HepG2 (cell line): ENCODE measurements around the gene ZNF575. TPM values are rescaled to one million over a fixed set of nuclear protein-coding genes. Genes with fewer than 3 reads are reported as not detected.

Source experiments
- HDAC6 ChIP-seq: fragments of 200-600 bp; sonication (generic); IDR thresholded peaks from 2 replicates; pipeline ENCODE4 v1.7.0; 2017; ENCODE audit warnings: mild to moderate bottlenecking, antibody characterized with exemption, low read length, low read depth
- HES4 ChIP-seq: sonication (generic); formaldehyde crosslinking; IDR thresholded peaks from 2 replicates; pipeline ENCODE4 v1.9.0; 2021; ENCODE audit warnings: mild to moderate bottlenecking, missing genetic modification reagents, borderline replicate concordance
- HOXD1 ChIP-seq: sonication (generic); formaldehyde crosslinking; IDR thresholded peaks from 2 replicates; pipeline ENCODE4 v1.5.0; 2020; ENCODE audit warnings: missing genetic modification reagents
- MAFG ChIP-seq: sonication (generic); formaldehyde crosslinking; IDR thresholded peaks from 2 replicates; pipeline ENCODE4 v1.5.1; 2020; ENCODE audit warnings: mild to moderate bottlenecking, missing genetic modification reagents
- MYNN ChIP-seq: sonication (generic); formaldehyde crosslinking; IDR thresholded peaks from 2 replicates; pipeline ENCODE4 v1.4.0; 2020; ENCODE audit warnings: mild to moderate bottlenecking, low read depth, missing genetic modification reagents
- NBN ChIP-seq: fragments of 450-650 bp; conservative IDR thresholded peaks from 2 replicates; pipeline ENCODE4 v1.6.1; 2017
- NONO ChIP-seq, 2 experiments: fragments of 450-650 bp in 1 of 2; sonication (generic) in 1 of 2; formaldehyde crosslinking in 1 of 2; IDR thresholded peaks in 1 of 2; conservative IDR thresholded peaks in 1 of 2; 2 replicates each; pipeline versions ENCODE4 v1.6.1 to v1.8.0; 2017 to 2022; ENCODE audit warnings: mild to moderate bottlenecking in 1 of 2, missing genetic modification reagents in 1 of 2, moderate library complexity in 1 of 2
- POLR2AphosphoS2 ChIP-seq: IDR thresholded peaks from 2 replicates; pipeline ENCODE4 v1.6.1; 2011; ENCODE audit warnings: low read depth, low read length, improper control_type of control experiment
- PPARG ChIP-seq: conservative IDR thresholded peaks from 2 replicates; pipeline ENCODE4 v1.6.1; 2016; ENCODE audit warnings: missing biosample characterization, missing genetic modification reagents
- RAD51 ChIP-seq: fragments of 450-650 bp; IDR thresholded peaks from 2 replicates; pipeline ENCODE4 v1.6.1; 2016; ENCODE audit warnings: borderline replicate concordance
- RBFOX2 ChIP-seq: fragments of 200-400 bp; formaldehyde crosslinking; IDR thresholded peaks from 2 replicates; pipeline ENCODE4 v1.6.1; 2017; ENCODE audit warnings: low read depth, mild to moderate bottlenecking, low read length
- SATB2 ChIP-seq: sonication (generic); formaldehyde crosslinking; IDR thresholded peaks from 2 replicates; pipeline ENCODE4 v1.5.0; 2020; ENCODE audit warnings: missing genetic modification reagents
- SIN3A ChIP-seq: IDR thresholded peaks from 2 replicates; pipeline ENCODE4 v1.6.1; 2011; ENCODE audit warnings: low read depth, mild to moderate bottlenecking, control low read depth, low read length, borderline replicate concordance
- ZBTB20 ChIP-seq: sonication (generic); formaldehyde crosslinking; IDR thresholded peaks from 2 replicates; pipeline ENCODE4 v1.8.1; 2023; ENCODE audit warnings: missing genetic modification reagents, low read depth, mild to moderate bottlenecking, borderline replicate concordance
- ZKSCAN8 ChIP-seq: IDR thresholded peaks from 2 replicates; pipeline ENCODE4 v1.6.1; 2016; ENCODE audit warnings: borderline replicate concordance, missing genetic modification reagents, missing compliant biosample characterization
- ZNF30 ChIP-seq: sonication (generic); formaldehyde crosslinking; IDR thresholded peaks from 2 replicates; pipeline ENCODE4 v1.5.0; 2020; ENCODE audit warnings: mild to moderate bottlenecking, missing genetic modification reagents
- ZNF382 ChIP-seq: sonication (generic); formaldehyde crosslinking; IDR thresholded peaks from 2 replicates; pipeline ENCODE4 v1.5.0; 2020; ENCODE audit warnings: missing genetic modification reagents, mild to moderate bottlenecking, borderline replicate concordance
- ZNF512 ChIP-seq: sonication (generic); formaldehyde crosslinking; IDR thresholded peaks from 2 replicates; pipeline ENCODE4 v1.4.0; 2020; ENCODE audit warnings: mild to moderate bottlenecking, missing genetic modification reagents
- ZNF513 ChIP-seq: sonication (generic); formaldehyde crosslinking; conservative IDR thresholded peaks from 2 replicates; pipeline ENCODE4 v1.5.0; 2020; ENCODE audit warnings: missing genetic modification reagents
- ZNF615 ChIP-seq: sonication (generic); formaldehyde crosslinking; IDR thresholded peaks from 2 replicates; pipeline ENCODE4 v1.5.0; 2020; ENCODE audit warnings: mild to moderate bottlenecking, missing genetic modification reagents, borderline replicate concordance
- ZNF629 ChIP-seq: sonication (generic); formaldehyde crosslinking; conservative IDR thresholded peaks from 2 replicates; pipeline ENCODE4 v1.5.0; 2020; ENCODE audit warnings: missing genetic modification reagents
- ZNF672 ChIP-seq: sonication (generic); formaldehyde crosslinking; IDR thresholded peaks from 2 replicates; pipeline ENCODE4 v1.8.1; 2022; ENCODE audit warnings: missing genetic modification reagents
- ZNF75D ChIP-seq: sonication (generic); formaldehyde crosslinking; IDR thresholded peaks from 2 replicates; pipeline ENCODE4 v1.8.1; 2023; ENCODE audit warnings: missing genetic modification reagents, mild to moderate bottlenecking, borderline replicate concordance
- polyA plus RNA-seq, 8 experiments: library from polyadenylated mRNA; depleted of rRNA in 3 of 8; stranded (reverse) in 7 of 8; unstranded in 1 of 8; fragments of >200 nt; fragmentation: Illumina TruSeq in 4 of 8; extraction: Trizol in 4 of 8; gene quantifications; 2 replicates each; pipeline versions ENCODE4 v1.2.1 to v1.2.3, GENCODE V29; 2011 to 2016; ENCODE audit warnings: low read depth in 4 of 8, missing spikeins in 1 of 8, mixed read lengths in 1 of 8; ENCODE audit not compliant: insufficient read depth in 1 of 8
- total RNA-seq, 5 experiments: library from RNA; depleted of rRNA; stranded (reverse); fragments of >200 nt; fragmentation: Illumina TruSeq; extraction: Trizol; gene quantifications; 2 replicates each; pipeline ENCODE4 v1.2.3, GENCODE V29; 2016; ENCODE audit warnings: low read depth in 1 of 5
- TF ChIP-seq, protein P1 (sequence below): sonication (generic); formaldehyde crosslinking; IDR thresholded peaks from 2 replicates; pipeline ENCODE4 v1.5.0; 2020; ENCODE audit warnings: mild to moderate bottlenecking, missing genetic modification reagents, borderline replicate concordance

ZNF575 gene
- total and polyA plus RNA-seq, 2 of the 13 experiments (the other 11 are each of a cell fraction or from before 2014, with no cell fraction given): 0.17 to 0.27 TPM

GRCh38 chr19:43526884-43527859 lies 5.8 kb upstream of the ZNF575 start, which contains the start of gene ETHE1 (continued):
- no peak for TF ChIP-seq MAFG
- TF ChIP-seq ZBTB20 (CRISPR knock-in tag): no peak
- TF ChIP-seq, protein P1, sequence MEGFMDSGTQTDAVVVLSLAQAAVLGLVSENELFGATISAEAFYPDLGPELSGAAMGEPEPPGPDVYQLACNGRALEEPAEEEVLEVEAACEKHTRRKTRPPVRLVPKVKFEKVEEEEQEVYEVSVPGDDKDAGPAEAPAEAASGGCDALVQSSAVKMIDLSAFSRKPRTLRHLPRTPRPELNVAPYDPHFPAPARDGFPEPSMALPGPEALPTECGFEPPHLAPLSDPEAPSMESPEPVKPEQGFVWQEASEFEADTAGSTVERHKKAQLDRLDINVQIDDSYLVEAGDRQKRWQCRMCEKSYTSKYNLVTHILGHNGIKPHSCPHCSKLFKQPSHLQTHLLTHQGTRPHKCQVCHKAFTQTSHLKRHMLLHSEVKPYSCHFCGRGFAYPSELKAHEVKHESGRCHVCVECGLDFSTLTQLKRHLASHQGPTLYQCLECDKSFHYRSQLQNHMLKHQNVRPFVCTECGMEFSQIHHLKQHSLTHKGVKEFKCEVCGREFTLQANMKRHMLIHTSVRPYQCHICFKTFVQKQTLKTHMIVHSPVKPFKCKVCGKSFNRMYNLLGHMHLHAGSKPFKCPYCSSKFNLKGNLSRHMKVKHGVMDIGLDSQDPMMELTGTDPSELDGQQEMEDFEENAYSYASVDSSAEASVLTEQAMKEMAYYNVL: peak; percentile 38; the same call in 1 of the 2 replicates
- no peak for TF ChIP-seq MYNN (CRISPR knock-in tag)
- TF ChIP-seq ZNF629 (CRISPR knock-in tag): no peak
- 0 out of 2 replicates have a peak, but pooled peaks have one; percentile 39 for TF ChIP-seq HES4 (CRISPR knock-in tag)
- no peak for TF ChIP-seq HDAC6
- no peak for TF ChIP-seq ZNF512
- peak; percentile 41; the same call in 1 of the 2 replicates for TF ChIP-seq ZKSCAN8 (CRISPR knock-in tag)
- TF ChIP-seq SATB2: no peak
- TF ChIP-seq RBFOX2: peak; percentile 85
- no peak for TF ChIP-seq ZNF615 (CRISPR knock-in tag)
- TF ChIP-seq POLR2AphosphoS2: no peak
- no peak; the same call in 1 of the 2 replicates for TF ChIP-seq SIN3A
- TF ChIP-seq RAD51: no peak
- no peak for TF ChIP-seq NBN
- TF ChIP-seq PPARG (CRISPR knock-in tag): no peak; the same call in 1 of the 2 replicates
- TF ChIP-seq HOXD1 (CRISPR knock-in tag): no peak
- TF ChIP-seq ZNF75D (CRISPR knock-in tag): no peak
- no peak for TF ChIP-seq ZNF672 (CRISPR knock-in tag)
- no peak for TF ChIP-seq NONO (IDR thresholded peaks at IDR 0.05)
- peak; percentile 72 for TF ChIP-seq NONO (CRISPR knock-in tag; conservative IDR thresholded peaks at IDR 0.05)
- no peak for TF ChIP-seq ZNF30
- TF ChIP-seq ZNF382 (CRISPR knock-in tag): no peak
- TF ChIP-seq ZNF513: no peak
